Activated naive CD8-positive, alpha-beta T cell (primary cell): ENCODE results near the gene RUFY2.
"Not testable (repeated sequence)": the region's sequence is repeated elsewhere in the genome, so short reads cannot be mapped to it uniquely, and the experiment has no call there.

Experiments
- H3K27ac Mint-ChIP-seq: one replicate; pipeline ENCODE4 v1.8.0; 2021; ENCODE audit warnings: mixed read lengths
- H3K27me3 Mint-ChIP-seq: one replicate; pipeline ENCODE4 v1.8.0; 2021; ENCODE audit warnings: mixed read lengths
- H3K36me3 Mint-ChIP-seq: one replicate; pipeline ENCODE4 v1.8.0; 2021; ENCODE audit warnings: mixed read lengths
- H3K4me1 Mint-ChIP-seq: one replicate; pipeline ENCODE4 v1.8.0; 2021; ENCODE audit warnings: low read depth, mixed read lengths
- H3K4me3 Mint-ChIP-seq: one replicate; pipeline ENCODE4 v1.8.0; 2021; ENCODE audit warnings: mild to moderate bottlenecking, mixed read lengths
- H3K9me3 Mint-ChIP-seq: one replicate; pipeline ENCODE4 v1.8.0; 2021; ENCODE audit warnings: low read depth, mixed read lengths

Gene RUFY2

DNA sequence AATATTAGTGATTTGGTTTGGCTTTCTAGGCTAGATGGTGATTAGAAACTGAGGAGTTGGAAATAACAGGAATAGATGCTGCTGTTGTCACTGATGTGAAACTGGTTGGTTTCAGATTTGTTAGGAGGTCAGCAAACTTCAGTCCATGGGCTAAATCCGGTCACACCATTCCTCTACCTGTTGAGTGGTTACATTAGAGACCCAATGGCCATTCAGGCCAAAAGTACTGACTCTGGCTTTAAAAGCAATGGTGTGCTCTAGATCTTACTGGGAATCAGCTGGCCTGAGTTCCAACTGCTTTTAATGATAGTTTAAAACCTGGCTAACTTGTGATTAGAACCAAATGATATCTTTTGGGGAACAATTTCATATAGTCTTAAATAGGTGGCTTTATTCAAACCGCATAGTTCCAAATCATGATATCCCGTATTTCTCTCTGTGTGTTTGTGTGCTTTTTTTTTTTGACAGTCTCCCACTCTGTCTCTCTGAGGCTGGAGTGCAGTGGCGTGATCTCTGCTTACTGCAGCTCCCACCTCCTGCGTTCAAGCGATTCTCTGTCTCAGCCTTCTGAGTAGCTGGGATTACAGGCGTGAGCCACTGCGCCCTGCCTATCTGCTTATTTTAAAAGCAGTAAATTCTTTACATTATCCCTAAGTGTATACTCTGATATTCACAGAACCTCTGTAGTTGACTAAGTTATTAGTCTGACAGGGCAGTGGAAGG, 66.6 kb downstream of the RUFY2 start:
- Mint-ChIP-seq H3K4me1 (peaks cover 51% of the 10 kb centered on the region), H3K36me3 (peaks cover 11% of the 10 kb centered on the region), H3K27ac (peak overlapping the region; percentile 61), H3K27me3 (no peaks in the 10 kb centered on the region), H3K4me3 (no peak overlapping the region), H3K9me3 (no peaks in the 10 kb centered on the region)

DNA sequence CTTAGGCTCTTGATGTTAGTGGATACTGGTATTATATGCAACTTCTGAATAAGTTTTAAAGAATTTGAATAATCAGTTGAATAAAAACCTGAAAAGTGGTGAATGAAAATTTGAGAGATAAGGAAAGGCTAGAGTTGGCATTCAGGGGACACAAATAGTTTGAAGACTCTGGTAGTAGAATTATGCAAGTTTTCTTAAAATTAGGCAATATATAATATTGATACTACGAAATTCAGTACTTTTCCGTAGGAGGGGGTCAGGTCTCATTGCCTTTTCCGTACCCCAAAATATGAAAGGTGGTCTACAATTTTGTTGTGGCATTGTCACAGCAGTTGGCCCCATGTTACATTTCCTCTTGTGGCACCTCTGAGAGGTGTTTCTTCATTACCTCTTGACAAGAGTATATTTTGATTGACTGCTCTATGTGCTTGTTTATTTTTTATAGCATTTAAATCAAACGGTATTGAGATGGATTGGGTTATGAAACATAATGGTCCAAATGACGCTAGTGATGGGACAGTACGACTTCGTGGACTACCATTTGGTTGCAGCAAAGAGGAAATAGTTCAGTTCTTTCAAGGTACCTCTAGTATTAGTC, 70.2 kb downstream of the RUFY2 start:
- H3K4me1 Mint-ChIP-seq, result peaks cover 54% of the 10 kb centered on the region
- H3K36me3 Mint-ChIP-seq, result peaks cover 19% of the 10 kb centered on the region
- no peaks in the 10 kb centered on the region for H3K9me3 Mint-ChIP-seq
- no peaks in the 10 kb centered on the region for H3K27me3 Mint-ChIP-seq
- peak overlapping the region; percentile 88 for H3K27ac Mint-ChIP-seq
- peak overlapping the region; percentile 100 for H3K4me3 Mint-ChIP-seq

DNA sequence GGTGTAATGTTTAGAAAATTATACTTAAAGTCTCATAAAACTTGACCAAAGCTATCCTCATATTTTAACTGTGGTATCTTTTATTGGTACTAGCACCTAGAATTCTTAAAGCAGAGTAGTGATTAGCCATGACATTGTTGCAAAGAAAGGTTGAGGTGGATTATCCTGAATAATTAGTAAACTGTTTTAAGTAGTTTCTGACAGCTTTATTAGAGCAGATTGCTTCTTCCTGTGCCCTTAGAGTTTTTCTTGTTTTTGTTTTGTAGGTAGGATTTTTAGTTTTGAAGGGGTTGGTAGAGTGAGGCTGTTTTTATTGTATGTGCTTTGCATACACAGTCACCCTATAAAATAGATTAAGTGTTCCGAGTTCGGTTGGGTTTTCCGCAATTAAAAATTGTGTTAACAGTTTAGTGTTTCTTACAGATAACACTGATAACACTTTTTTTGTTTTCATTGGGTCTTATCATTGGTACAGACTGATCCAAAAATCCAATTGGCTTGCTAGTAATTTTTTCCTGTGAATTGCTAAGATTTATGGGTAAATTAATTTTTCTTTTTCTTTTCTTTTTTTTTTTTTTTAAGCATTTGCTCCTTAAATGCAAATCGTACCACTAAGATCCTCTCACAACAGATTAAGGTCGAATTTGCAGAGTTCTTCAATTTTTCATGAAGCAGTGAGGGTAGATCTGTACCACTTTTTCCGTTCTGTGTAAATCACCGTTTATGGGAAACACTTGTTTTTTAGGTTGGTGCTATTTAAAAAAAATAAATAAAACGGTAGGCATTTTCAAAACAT, 72.2 kb downstream of the RUFY2 start:
- Mint-ChIP-seq H3K4me1 (peaks cover 65% of the 10 kb centered on the region), H3K36me3 (peaks cover 19% of the 10 kb centered on the region), H3K9me3 (peaks cover 3% of the 10 kb centered on the region), H3K27me3 (no peaks in the 10 kb centered on the region), H3K27ac (peak overlapping the region; percentile 100), H3K4me3 (peak overlapping the region; percentile 100)

DNA sequence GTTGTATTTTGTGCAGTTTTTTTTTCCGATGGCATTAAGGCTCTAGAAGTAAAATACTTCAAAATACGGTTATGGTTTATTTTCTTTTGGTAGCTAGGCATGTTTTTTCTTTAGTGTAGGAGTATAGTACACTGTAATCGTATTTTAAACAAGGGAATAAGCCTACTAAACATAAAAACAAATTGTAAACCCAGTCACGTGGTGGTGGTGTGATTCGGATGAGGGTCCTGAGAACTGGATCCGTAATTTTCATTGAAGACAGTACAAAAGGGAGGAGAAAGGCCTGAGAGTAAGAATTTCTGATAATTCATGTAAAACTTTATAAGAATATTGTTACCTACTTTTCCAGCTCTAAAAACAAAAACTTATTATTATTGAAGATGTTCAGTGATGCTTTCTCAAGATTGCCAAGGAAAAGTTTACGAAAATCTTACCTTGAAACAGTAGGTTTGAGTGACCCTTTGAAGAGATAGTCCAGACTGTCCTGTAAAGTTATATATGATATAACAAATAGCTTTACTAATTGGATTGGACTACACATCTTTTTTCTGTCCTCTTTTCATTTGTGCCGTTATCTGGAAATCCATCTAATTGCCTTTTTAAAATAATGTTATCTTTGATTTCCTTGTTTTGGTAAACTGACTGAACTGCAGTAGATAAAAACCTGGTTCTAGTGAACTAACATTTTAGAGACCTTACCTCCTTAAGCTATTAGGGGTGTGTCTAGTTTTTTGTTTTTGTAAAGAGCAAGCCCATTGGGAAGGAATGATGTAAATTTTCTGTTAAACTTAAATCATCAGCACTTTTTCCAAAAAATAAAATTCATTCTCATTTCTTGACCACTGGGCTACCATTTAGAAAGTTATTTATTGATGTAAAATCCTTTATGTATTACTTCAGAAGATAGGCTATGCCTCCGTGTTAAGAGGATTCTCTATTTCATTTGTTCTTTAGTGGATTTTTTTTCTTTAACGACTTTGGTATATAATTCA, 73.3 kb downstream of the RUFY2 start:
- peak overlapping the region; percentile 100 for H3K27ac Mint-ChIP-seq
- H3K36me3 Mint-ChIP-seq, result peaks cover 19% of the 10 kb centered on the region
- peak overlapping the region; percentile 100 for H3K4me3 Mint-ChIP-seq
- H3K27me3 Mint-ChIP-seq, result no peaks in the 10 kb centered on the region
- H3K9me3 Mint-ChIP-seq, result peaks cover 3% of the 10 kb centered on the region
- H3K4me1 Mint-ChIP-seq, result peaks cover 63% of the 10 kb centered on the region

DNA sequence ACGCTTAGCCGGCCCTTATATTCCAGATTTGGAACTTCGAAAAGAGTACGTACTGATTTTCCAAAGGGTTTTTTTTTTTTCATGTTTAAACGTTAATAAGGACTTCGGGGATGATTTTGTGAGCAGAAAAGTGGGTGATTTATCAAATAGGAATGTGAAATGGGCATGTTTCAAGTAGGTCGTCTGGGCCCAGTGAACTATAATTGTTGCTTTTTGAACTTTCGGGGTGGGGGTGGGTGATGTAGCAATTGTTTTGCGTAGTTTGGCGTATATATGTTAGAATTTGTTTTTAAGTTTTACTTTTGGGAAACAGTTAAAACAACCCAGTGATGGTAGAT, 74.0 kb downstream of the RUFY2 start:
- Mint-ChIP-seq H3K27ac (peak overlapping the region; percentile 100), H3K9me3 (peaks cover 3% of the 10 kb centered on the region), H3K4me1 (peaks cover 65% of the 10 kb centered on the region), H3K36me3 (peaks cover 19% of the 10 kb centered on the region), H3K4me3 (peak overlapping the region; percentile 100), H3K27me3 (no peaks in the 10 kb centered on the region)

DNA sequence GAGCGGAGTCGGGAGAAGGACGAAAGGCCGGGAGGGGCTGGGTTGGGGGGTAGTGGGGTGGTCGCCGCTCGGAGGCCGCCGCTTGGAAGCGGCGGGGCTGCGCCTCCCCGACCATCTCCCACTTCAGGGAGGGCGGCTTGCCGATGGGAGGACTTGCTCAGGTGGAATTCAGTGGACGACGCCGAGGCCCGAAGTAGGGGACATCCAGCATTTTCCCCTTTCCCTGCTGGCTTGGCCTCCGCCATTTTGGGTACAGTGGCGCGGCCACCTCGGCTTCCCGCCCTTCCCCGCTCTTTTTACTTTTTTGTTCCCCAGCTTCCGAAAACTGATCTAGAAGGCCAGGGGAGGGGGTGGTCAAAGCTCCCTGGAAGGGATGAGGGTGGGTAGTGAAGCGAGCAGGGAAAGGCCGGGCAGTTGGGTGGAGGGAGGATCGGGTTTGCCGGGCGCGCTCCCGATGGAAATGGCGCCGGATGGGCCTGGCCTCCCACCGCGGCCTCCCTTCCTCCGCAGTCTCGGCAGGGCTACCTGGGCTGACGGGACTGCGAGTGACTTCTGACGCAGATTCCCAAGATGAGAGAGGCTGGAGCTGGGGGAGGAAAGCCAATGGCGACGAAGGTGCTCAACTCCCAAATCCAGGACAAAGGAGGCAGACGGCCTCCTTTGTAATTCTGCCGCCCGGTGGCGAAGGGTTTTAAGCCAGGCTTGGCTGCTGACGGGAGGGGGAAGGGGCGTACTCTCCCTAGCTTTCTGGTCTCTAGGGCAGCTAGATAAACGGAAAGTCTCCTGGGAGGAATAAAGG, 74.6 kb downstream of the RUFY2 start, which contains the start of gene PBLD:
Gene PBLD, minus strand, starts transcription at position 670 of the 799 bp plus-strand sequence. CDS start 26,084 bp downstream, outside the sequence.
- H3K4me3 Mint-ChIP-seq, result peak within 1 kb of the TSS; percentile 100
- H3K4me1 Mint-ChIP-seq, result peaks cover 59% of the 10 kb centered on the region
- no peaks in the 10 kb centered on the region for H3K27me3 Mint-ChIP-seq
- H3K9me3 Mint-ChIP-seq, result peaks cover 3% of the 10 kb centered on the region
- peak within 1 kb of the TSS; percentile 100 for H3K27ac Mint-ChIP-seq
- peaks cover 17% of the 10 kb centered on the region for H3K36me3 Mint-ChIP-seq

DNA sequence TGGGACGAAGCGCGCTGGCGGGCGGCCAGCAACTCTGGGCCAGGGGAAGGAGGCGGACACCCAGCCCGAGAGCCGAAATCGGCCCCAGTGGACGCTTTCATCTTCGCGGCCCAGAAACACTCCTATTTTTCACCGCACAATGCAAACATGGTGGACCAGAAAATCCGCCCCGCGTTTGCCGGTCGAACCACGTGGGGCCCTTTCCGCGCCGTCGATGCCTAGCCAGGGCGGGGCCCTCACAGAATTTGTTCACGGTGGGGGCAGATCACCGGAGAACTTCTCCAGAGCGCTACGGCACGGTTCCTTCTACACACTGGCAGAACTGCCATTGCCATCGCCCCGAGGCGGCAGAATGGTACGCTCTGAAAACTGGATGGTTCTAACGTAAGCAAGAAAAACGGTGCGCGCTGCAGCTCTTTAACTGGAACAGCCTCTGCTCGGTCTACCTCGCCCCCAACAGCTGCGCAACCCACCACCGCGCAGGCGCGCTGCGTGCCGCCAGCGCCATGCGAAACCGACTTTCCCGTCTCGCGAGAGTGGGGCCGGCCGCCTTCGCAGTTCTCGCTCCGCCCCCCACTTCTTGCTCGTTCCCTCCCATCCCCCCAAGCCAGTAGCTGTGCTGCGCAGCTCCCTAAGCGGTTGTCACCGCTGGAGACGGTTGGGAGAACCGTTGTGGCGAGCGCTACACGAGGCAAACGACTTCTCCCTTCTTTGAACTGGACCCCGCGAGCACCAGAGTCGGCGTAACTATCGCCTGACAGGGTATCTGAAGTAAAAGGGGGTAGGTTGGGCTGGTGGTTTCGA, 75.4 kb downstream of the RUFY2 start, which contains the start of gene HNRNPH3:
Gene HNRNPH3, plus strand, starts transcription at position 610 of the 804 bp plus-strand sequence. CDS start 5,158 bp downstream, outside the sequence.
- Mint-ChIP-seq H3K4me3 (peak within 1 kb of the TSS; percentile 100), H3K27ac (peak within 1 kb of the TSS; percentile 100), H3K9me3 (peaks cover 3% of the 10 kb centered on the region), H3K4me1 (peaks cover 51% of the 10 kb centered on the region), H3K27me3 (no peaks in the 10 kb centered on the region), H3K36me3 (peaks cover 17% of the 10 kb centered on the region)

DNA sequence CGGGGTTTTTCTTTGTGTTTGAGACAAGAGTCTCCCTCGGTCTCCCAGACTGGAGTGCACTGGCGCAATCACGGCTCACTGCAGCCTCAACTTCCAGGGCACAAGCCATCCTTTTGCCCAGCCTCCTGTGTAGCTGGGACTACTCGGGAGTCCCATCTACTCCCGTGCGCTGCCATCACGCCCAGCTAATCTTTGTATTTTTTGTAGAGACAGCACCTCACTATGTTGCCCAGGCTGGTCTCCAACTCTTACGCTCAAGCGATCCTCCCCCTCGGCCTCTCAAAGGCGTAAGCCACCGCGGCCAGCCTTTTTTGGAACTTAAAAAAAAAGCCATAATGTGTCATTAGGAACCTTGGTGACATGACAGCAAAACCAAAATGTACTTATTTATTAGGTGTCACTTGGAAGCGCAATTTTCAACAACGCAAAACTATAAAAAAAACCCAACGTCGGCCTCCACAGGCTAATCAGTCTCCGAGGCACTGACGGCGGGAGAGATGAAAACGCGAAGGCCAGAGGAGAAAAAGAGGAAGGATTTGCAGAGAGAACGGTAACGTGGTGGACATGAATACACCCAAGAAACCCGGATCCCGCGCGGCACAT, 76.1 kb downstream of the RUFY2 start:
- no peaks in the 10 kb centered on the region for H3K27me3 Mint-ChIP-seq
- H3K4me1 Mint-ChIP-seq, result peaks cover 44% of the 10 kb centered on the region
- peaks cover 15% of the 10 kb centered on the region for H3K36me3 Mint-ChIP-seq
- peak overlapping the region; percentile 100 for H3K4me3 Mint-ChIP-seq
- H3K9me3 Mint-ChIP-seq, result peaks cover 3% of the 10 kb centered on the region
- peak overlapping the region; percentile 100 for H3K27ac Mint-ChIP-seq

DNA sequence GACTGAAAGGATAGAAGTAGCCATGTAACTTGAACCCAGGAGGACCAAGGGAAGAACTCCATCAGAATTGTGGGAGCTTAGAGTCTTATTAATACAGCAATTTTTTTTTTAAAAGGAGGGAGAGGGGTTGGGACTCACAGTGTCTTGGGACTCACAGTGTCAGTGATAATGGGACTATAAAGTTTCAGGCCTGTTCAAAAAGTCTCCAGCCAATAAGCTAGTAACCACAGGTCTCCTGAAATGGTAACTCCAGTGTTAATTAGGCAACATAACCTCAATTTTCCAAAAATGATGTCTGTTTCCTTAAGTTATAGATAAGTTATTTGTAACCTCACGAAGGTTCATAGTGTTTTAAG, 77.6 kb downstream of the RUFY2 start:
- H3K4me3 Mint-ChIP-seq, result no peak overlapping the region
- H3K9me3 Mint-ChIP-seq, result peaks cover 3% of the 10 kb centered on the region
- peak overlapping the region; percentile 81 for H3K27ac Mint-ChIP-seq
- H3K27me3 Mint-ChIP-seq, result no peaks in the 10 kb centered on the region
- H3K36me3 Mint-ChIP-seq, result peaks cover 11% of the 10 kb centered on the region
- H3K4me1 Mint-ChIP-seq, result peaks cover 31% of the 10 kb centered on the region

DNA sequence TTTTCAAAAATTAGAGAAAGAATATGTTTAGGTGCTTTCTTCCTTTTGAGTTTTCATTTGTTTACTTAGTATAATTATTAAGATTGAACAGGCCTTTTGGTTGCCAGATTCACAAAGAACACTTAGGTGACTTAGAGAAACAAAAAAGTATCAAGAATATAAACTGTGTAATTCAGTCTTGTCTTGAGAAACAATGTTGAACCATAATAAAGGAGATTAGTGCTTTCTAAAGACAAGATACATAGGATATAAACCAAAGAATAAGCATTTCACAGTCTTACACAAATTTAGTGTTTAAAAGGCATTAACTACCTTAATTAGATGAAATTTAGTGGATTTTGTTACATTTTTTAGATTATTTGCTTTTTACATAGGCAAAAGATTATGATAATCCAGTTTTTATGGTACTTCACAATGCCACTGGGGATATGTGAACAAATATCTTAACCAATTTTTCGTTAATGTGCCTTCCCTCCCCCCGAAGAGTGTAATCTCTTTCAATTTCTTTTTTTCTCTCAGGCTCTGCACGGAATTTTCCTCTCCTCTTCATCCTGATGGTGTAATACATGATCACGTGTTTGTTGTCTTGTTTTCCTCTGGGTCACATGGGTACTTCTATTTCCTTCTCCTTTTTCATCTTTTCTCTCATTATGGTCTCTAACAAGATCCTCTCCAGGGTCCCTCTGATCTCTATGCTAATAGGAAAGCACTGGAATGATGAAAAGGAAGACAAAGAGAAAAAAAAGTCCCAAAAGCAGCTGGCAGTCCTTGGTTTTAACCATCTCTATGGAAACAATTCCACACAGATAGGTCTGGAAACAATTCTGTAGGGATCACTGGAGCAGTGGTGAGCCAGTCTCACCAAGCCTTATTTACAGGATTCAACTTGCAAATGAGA, 78.9 kb downstream of the RUFY2 start:
- peaks cover 29% of the 10 kb centered on the region for H3K4me1 Mint-ChIP-seq
- no peak overlapping the region for H3K27ac Mint-ChIP-seq
- peaks cover 6% of the 10 kb centered on the region for H3K36me3 Mint-ChIP-seq
- H3K27me3 Mint-ChIP-seq, result no peaks in the 10 kb centered on the region
- peaks cover 3% of the 10 kb centered on the region for H3K9me3 Mint-ChIP-seq
- H3K4me3 Mint-ChIP-seq, result peak overlapping the region; percentile 24

DNA sequence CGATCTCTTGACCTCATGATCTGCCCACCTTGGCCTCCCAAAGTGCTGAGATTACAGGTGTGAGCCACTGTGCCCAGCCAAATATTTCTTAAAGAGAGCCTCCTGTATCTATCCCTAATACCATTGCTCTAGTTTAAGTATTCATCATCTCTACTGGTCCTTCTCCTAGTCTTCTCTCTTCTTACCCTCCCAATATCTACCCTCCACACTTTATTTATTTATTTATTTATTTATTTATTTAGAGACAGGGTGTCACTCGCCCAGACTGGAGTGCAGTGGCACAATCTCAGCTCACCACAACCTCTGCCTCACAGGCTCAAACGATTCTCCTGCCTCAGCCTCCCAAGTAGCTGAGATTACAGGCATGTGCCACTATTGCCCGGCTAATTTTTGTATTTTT, 82.7 kb downstream of the RUFY2 start:
- H3K9me3 Mint-ChIP-seq, H3K36me3 Mint-ChIP-seq, H3K4me1 Mint-ChIP-seq, H3K27me3 Mint-ChIP-seq, H3K27ac Mint-ChIP-seq, H3K4me3 Mint-ChIP-seq: not testable (repeated sequence)
